Adrenal gland (tissue), 5 donors: ENCODE data around the gene CERS2.

ENCODE experiments used
- CTCF ChIP-seq, 6 experiments: fragments of 450-650 bp in 4 of 6; fragments of 200-600 bp in 2 of 6; sonication (generic) in 1 of 6; IDR thresholded peaks; 1 replicate in 5 of 6; 2 replicates in 1 of 6; pipeline versions ENCODE4 v1.5.1 to v1.8.0; 2016 to 2021; ENCODE audit warnings: antibody characterized with exemption in 6 of 6, mild to moderate bottlenecking in 2 of 6, moderate library complexity in 1 of 6
- POLR2A ChIP-seq, 2 donors: fragments of 450-650 bp; IDR thresholded peaks; one replicate each; pipeline ENCODE4 v1.6.1; 2017; ENCODE audit warnings: antibody characterized with exemption in 2 of 2, mild to moderate bottlenecking in 2 of 2, moderate library complexity in 1 of 2
- donor health status: DM: no; HTN: no; CAD: no.

DNA sequence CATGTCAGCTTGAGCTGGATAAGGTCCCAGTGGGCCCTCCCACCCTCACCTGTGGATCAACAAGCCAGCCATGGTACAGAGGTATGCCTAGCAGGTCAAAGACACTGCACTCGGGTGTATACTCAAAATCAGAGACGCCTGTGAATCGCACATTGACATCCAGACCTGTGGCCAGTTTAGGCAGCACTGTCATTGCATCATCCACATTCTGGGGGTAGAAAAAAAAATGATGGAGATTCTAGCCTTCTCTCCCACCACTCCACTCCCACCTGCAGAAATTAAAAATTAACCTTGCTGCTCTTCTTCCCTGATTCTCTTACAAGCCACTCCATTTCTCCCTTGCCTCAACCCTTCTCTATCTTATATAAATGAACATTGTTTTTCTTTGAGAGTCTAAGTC is 25.8 kb upstream of the CERS2 start:
- TF ChIP-seq POLR2A (IDR thresholded peaks at IDR 0.05): no peak
- TF ChIP-seq CTCF (IDR thresholded peaks at IDR 0.05): no peak
